ENCODE measurements around the gene BUB3.

DNA sequence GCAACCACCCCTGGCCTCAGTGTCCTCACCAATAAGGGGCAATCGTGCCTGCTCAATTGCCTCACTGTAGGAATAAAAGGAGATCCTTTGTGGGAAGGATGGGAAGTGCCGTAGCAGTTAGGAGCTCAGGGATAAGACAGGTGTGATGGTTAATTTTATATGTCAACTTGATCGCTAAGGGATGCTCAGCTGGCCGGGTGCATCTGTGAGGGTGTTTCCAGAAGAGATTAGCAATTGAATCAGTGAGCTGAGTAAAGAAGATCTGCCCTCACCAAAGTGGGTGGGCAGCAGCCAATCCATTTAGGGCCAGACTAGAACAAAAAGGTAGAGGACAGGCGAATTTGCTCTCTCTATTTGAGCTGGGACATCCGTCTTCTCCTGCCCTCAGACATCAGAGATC is 46.3 kb downstream of the BUB3 start:
- TF ChIP-seq, protein P1, sequence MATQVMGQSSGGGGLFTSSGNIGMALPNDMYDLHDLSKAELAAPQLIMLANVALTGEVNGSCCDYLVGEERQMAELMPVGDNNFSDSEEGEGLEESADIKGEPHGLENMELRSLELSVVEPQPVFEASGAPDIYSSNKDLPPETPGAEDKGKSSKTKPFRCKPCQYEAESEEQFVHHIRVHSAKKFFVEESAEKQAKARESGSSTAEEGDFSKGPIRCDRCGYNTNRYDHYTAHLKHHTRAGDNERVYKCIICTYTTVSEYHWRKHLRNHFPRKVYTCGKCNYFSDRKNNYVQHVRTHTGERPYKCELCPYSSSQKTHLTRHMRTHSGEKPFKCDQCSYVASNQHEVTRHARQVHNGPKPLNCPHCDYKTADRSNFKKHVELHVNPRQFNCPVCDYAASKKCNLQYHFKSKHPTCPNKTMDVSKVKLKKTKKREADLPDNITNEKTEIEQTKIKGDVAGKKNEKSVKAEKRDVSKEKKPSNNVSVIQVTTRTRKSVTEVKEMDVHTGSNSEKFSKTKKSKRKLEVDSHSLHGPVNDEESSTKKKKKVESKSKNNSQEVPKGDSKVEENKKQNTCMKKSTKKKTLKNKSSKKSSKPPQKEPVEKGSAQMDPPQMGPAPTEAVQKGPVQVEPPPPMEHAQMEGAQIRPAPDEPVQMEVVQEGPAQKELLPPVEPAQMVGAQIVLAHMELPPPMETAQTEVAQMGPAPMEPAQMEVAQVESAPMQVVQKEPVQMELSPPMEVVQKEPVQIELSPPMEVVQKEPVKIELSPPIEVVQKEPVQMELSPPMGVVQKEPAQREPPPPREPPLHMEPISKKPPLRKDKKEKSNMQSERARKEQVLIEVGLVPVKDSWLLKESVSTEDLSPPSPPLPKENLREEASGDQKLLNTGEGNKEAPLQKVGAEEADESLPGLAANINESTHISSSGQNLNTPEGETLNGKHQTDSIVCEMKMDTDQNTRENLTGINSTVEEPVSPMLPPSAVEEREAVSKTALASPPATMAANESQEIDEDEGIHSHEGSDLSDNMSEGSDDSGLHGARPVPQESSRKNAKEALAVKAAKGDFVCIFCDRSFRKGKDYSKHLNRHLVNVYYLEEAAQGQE (IDR thresholded peaks at IDR 0.05), result no peak
- no peak for TF ChIP-seq MAX (IDR thresholded peaks at IDR 0.05)
- TF ChIP-seq, protein P2, sequence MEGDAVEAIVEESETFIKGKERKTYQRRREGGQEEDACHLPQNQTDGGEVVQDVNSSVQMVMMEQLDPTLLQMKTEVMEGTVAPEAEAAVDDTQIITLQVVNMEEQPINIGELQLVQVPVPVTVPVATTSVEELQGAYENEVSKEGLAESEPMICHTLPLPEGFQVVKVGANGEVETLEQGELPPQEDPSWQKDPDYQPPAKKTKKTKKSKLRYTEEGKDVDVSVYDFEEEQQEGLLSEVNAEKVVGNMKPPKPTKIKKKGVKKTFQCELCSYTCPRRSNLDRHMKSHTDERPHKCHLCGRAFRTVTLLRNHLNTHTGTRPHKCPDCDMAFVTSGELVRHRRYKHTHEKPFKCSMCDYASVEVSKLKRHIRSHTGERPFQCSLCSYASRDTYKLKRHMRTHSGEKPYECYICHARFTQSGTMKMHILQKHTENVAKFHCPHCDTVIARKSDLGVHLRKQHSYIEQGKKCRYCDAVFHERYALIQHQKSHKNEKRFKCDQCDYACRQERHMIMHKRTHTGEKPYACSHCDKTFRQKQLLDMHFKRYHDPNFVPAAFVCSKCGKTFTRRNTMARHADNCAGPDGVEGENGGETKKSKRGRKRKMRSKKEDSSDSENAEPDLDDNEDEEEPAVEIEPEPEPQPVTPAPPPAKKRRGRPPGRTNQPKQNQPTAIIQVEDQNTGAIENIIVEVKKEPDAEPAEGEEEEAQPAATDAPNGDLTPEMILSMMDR (IDR thresholded peaks at IDR 0.05), result no peak
- no peak for TF ChIP-seq KDM5A (IDR thresholded peaks at IDR 0.05)
- no peak for TF ChIP-seq NFE2L2 (conservative IDR thresholded peaks at IDR 0.05; ENCODE audit: low read length)
- TF ChIP-seq RAD21 (conservative IDR thresholded peaks at IDR 0.05 in 1 of 2, IDR thresholded peaks at IDR 0.05 in 1 of 2), result no peak
- TF ChIP-seq RFX5 (IDR thresholded peaks at IDR 0.05), result no peak
- no peak for TF ChIP-seq POLR2A (IDR thresholded peaks at IDR 0.05; ENCODE audit: low read length)
- no peak for TF ChIP-seq JUN (IDR thresholded peaks at IDR 0.05)
- TF ChIP-seq BCL3 (IDR thresholded peaks at IDR 0.05), result no peak
- TF ChIP-seq ZSCAN20 (CRISPR knock-in tag; IDR thresholded peaks at IDR 0.05), result no peak
- TF ChIP-seq MAZ (IDR thresholded peaks at IDR 0.05; ENCODE audit: borderline replicate concordance, low read depth, low read length), result no peak
- no peak for TF ChIP-seq FOSB (CRISPR knock-in tag; IDR thresholded peaks at IDR 0.05)
